ENCODE data around the gene LGALS9C. TPM values are rescaled to one million over a fixed set of nuclear protein-coding genes. Genes with fewer than 3 reads are reported as not detected.

The LGALS9C gene
- not detected in 2 replicates for total RNA-seq (ENCODE audit: low replicate concordance)

DNA sequence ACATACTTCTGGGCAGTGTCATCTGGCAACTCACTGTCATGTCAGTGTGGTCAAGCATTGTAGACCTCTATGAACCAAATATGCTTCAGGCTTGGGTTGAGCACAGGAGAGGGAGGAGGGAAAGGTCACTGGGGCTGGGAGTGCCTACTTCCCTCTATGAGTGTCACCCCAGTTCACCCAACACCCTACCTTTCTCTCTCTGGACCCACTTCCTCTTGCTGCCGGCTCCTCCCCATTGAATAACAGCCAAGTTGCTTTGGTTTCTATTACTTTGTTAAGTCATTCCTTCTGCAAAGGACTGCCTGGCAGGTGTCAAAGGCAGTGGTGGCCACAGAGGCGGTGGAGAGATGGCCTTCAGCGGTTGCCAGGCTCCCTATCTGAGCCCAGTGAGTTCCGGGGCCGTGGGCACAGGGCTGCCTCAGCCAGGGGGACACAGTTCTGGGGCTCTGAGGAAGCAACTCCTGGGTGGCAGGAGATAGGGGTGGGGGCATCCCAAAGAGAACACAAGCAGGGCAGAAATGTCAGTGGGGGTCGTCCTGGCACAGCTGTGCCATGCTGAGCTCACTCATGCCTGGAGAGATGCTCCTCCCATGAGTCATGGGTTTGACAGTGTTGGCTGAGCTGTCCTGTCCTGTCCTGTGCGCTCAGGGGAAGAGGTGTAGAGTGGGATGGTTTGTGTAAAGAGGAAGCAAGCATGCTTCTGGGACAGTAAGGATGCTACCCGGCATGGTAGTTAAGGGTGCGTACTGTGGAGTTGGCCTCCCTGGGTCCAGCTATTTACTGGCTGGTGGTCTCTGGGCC, at the start of gene LGALS9C:
LGALS9C (plus strand) TSS at position 282 of the 801 bp plus-strand sequence; CDS start at position 348, 66 bp downstream.

Other genes starting within 250 kb of the LGALS9C start
- 357 and 597 TPM in 2 replicates for gene FLII, start 218.1 kb upstream of the LGALS9C start, total RNA-seq (ENCODE audit: low replicate concordance)
- 12.4 and 14.9 TPM in 2 replicates for gene MIEF2, start 216.1 kb upstream of the LGALS9C start, total RNA-seq (ENCODE audit: low replicate concordance)
- gene TOP3A, start 161.8 kb upstream of the LGALS9C start, total RNA-seq (ENCODE audit: low replicate concordance) = 12.9 and 15.2 TPM in 2 replicates
- 10.6 and 11.6 TPM in 2 replicates for gene SMCR8, start 161.5 kb upstream of the LGALS9C start, total RNA-seq (ENCODE audit: low replicate concordance)
- 3.9 and 12.6 TPM in 2 replicates for gene SHMT1, start 113.2 kb upstream of the LGALS9C start, total RNA-seq (ENCODE audit: low replicate concordance)
- not detected in 2 replicates for gene EVPLL, start 99.0 kb upstream of the LGALS9C start, total RNA-seq (ENCODE audit: low replicate concordance)
- not detected in 2 replicates for gene TBC1D28, start 167.6 kb downstream of the LGALS9C start, total RNA-seq (ENCODE audit: low replicate concordance)
- 2.7 and 3.8 TPM in 2 replicates for gene FOXO3B, start 205.5 kb downstream of the LGALS9C start, total RNA-seq (ENCODE audit: low replicate concordance)

Data from smooth muscle cell of the coronary artery (primary cell).